Upper lobe of right lung (tissue), 1 donor: ENCODE results near the gene CTF1. TPM values are rescaled to one million over a fixed set of nuclear protein-coding genes. Genes with fewer than 3 reads are reported as not detected.
A peak's percentile ranks its signal among the peaks of the same experiment; 100 is the strongest.

Source experiments
- ATAC-seq: fragments of 200-7000 bp; cut with Tn5 transposase; one replicate; pipeline ENCODE4 v1.9.1; 2020; ENCODE audit warnings: mild to moderate bottlenecking, moderate library complexity
- DNase-seq: peaks from one replicate; pipeline ENCODE4 v3.0.0-alpha.2; 2020
- H3K27ac ChIP-seq: fragments of 200-600 bp; one replicate; pipeline ENCODE4 v1.8.0; 2022
- H3K27me3 ChIP-seq: fragments of 200-600 bp; one replicate; pipeline ENCODE4 v1.8.0; 2022; ENCODE audit warnings: mild to moderate bottlenecking
- H3K36me3 ChIP-seq: fragments of 200-600 bp; one replicate; pipeline ENCODE4 v1.8.0; 2022
- H3K4me1 ChIP-seq: fragments of 200-600 bp; one replicate; pipeline ENCODE4 v1.8.0; 2022
- H3K4me3 ChIP-seq: fragments of 200-600 bp; one replicate; pipeline ENCODE4 v1.8.0; 2022; ENCODE audit warnings: mild to moderate bottlenecking
- H3K9me3 ChIP-seq: fragments of 200-600 bp; one replicate; pipeline ENCODE4 v1.8.0; 2022
- CTCF ChIP-seq: fragments of 200-600 bp; IDR thresholded peaks from one replicate; pipeline ENCODE4 v1.8.0; 2022; ENCODE audit warnings: antibody characterized with exemption
- intact Hi-C: fragments of 100-400 bp; cut with DNase I; formaldehyde crosslinking; loops from one replicate; pipeline ENCODE4 v1.11.0; 2022
- long read RNA-seq: library from polyadenylated mRNA; unstranded; transcript quantifications from one replicate; pipeline ENCODE4 v2.0.0, GENCODE V29; 2021
- total RNA-seq: library from RNA; stranded (reverse); fragmentation: NEBNext Ultra II Directional; extraction: Animal tissue kit (Norgen Biotek cat#: 25700); gene quantifications from one replicate; pipeline ENCODE4 v1.2.1, GENCODE V29; 2021
- donor health status: DM: no; HTN: yes; CAD: no; lungs with severe emphysema.

Gene CTF1
- total RNA-seq: 9.3 TPM
- long read RNA-seq, transcript CTF1-201 (3 exons, 1,664 nt): major isoform, 7 of 15 reads
- long read RNA-seq, partial matches to known transcripts: 0 of 15 reads
- long read RNA-seq, other reads (novel, unspliced or antisense): 8 of 15 reads

GRCh38 chr16:30896261-30896888 lies at the start of gene CTF1:
Gene CTF1, plus strand, starts transcription at chr16:30896614. Its CDS starts 30 bp downstream, at chr16:30896644.
- Histone ChIP-seq H3K27ac (peak within 1 kb of the TSS; percentile 96), H3K4me3 (peak within 1 kb of the TSS; percentile 61), H3K27me3 (no peaks in the 10 kb centered on the region), H3K4me1 (peaks cover 43% of the 10 kb centered on the region), H3K9me3 (no peaks in the 10 kb centered on the region), H3K36me3 (peaks cover 4% of the 10 kb centered on the region)
- TF ChIP-seq CTCF: no peak
- intact Hi-C loops: no loop called here
- DNase-seq (peak; percentile 88), ATAC-seq (peak; percentile 73)

GRCh38 chr16:30846649-30847402 lies 49.6 kb upstream of the CTF1 start:
- no peak for ATAC-seq
- intact Hi-C loops: no loop called here

GRCh38 chr16:30850246-30850645 lies 46.2 kb upstream of the CTF1 start:
- no peak for ATAC-seq
- DNase-seq: no peak

More at GRCh38 chr16:30846649-30847402, 49.6 kb upstream of the CTF1 start:
- Histone ChIP-seq H3K9me3 (no peaks in the 10 kb centered on the region), H3K27ac (no peak overlapping the region), H3K27me3 (no peaks in the 10 kb centered on the region), H3K36me3 (no peaks in the 10 kb centered on the region), H3K4me3 (no peak overlapping the region), H3K4me1 (peaks cover 6% of the 10 kb centered on the region)
- no peak for TF ChIP-seq CTCF
- DNase-seq: no peak

GRCh38 chr16:30853758-30854157 lies 42.7 kb upstream of the CTF1 start:
- intact Hi-C loops: no loop called here
- Histone ChIP-seq H3K27ac (no peak overlapping the region), H3K4me1 (no peaks in the 10 kb centered on the region), H3K36me3 (no peaks in the 10 kb centered on the region), H3K4me3 (no peak overlapping the region), H3K27me3 (no peaks in the 10 kb centered on the region), H3K9me3 (no peaks in the 10 kb centered on the region)
- no peak for DNase-seq
- no peak for TF ChIP-seq CTCF
- ATAC-seq: no peak

More at GRCh38 chr16:30850246-30850645, 46.2 kb upstream of the CTF1 start:
- Histone ChIP-seq H3K27me3 (no peaks in the 10 kb centered on the region), H3K4me3 (no peak overlapping the region), H3K9me3 (no peaks in the 10 kb centered on the region), H3K4me1 (peaks cover under 1% of the 10 kb centered on the region), H3K36me3 (no peaks in the 10 kb centered on the region), H3K27ac (no peak overlapping the region)
- no peak for TF ChIP-seq CTCF
- intact Hi-C loops: no loop called here

GRCh38 chr16:30858111-30858495 lies 38.3 kb upstream of the CTF1 start:
- DNase-seq (no peak), ATAC-seq (no peak)
- no peaks in the 10 kb centered on the region for H3K4me1 ChIP-seq
- H3K36me3 ChIP-seq: no peaks in the 10 kb centered on the region
- intact Hi-C loops: no loop called here
- H3K9me3 ChIP-seq: no peaks in the 10 kb centered on the region
- no peak overlapping the region for H3K27ac ChIP-seq
- H3K4me3 ChIP-seq: no peak overlapping the region
- TF ChIP-seq CTCF: no peak
- no peaks in the 10 kb centered on the region for H3K27me3 ChIP-seq
